ENCODE measurements around the gene TEX35. TPM values are rescaled to one million over a fixed set of nuclear protein-coding genes. Genes with fewer than 3 reads are reported as not detected.

The TEX35 gene
- total and polyA plus RNA-seq, 12 donors = 0.03 to 0.56 (median 0.09) TPM; not detected in 9

DNA sequence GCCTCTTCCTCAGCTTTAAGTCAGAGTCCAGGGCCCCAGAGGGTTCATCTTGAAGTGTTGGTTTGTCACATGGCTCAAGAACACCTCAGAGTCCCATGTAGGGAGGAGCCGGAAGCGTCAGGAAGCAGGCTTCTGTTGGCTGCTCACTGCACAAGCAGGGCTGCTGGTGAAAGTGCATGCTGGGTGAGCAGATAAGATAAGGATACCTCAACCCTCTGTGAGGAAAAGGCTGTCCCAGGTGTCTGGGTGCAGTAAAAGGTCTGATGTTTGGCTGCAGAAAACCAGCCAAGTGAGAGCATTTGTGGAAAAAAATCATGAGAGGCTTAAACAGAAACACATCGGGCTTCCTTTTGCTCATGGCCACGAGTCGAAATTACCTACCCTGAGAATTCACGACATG, 6.2 kb upstream of the TEX35 start:
- H3K4me1 ChIP-seq = peaks cover 0 to 12% (median 0%) of the 10 kb centered on the region in 9 donors
- no peaks in the 10 kb centered on the region for H3K27me3 ChIP-seq
- ATAC-seq (no peak), DNase-seq (no peak)
- 70 to 71% methylated on average over 6 of the region's 6 CpGs for WGBS, 2 donors
- H3K27ac ChIP-seq = no peak overlapping the region
- H3K9me3 ChIP-seq = no peaks in the 10 kb centered on the region
- H3K36me3 ChIP-seq = no peaks in the 10 kb centered on the region
- H3K4me3 ChIP-seq = no peak overlapping the region
- TF ChIP-seq, protein P1, sequence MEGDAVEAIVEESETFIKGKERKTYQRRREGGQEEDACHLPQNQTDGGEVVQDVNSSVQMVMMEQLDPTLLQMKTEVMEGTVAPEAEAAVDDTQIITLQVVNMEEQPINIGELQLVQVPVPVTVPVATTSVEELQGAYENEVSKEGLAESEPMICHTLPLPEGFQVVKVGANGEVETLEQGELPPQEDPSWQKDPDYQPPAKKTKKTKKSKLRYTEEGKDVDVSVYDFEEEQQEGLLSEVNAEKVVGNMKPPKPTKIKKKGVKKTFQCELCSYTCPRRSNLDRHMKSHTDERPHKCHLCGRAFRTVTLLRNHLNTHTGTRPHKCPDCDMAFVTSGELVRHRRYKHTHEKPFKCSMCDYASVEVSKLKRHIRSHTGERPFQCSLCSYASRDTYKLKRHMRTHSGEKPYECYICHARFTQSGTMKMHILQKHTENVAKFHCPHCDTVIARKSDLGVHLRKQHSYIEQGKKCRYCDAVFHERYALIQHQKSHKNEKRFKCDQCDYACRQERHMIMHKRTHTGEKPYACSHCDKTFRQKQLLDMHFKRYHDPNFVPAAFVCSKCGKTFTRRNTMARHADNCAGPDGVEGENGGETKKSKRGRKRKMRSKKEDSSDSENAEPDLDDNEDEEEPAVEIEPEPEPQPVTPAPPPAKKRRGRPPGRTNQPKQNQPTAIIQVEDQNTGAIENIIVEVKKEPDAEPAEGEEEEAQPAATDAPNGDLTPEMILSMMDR (IDR thresholded peaks at IDR 0.05) = no peak
- intact Hi-C loops (cut with DNase I) = loop anchor here in 2 of 10 donors (5.0 to 10.0 kb wide), 2 partner anchors 202 to 204 kb away; no protein-coding TSS in a partner anchor

DNA sequence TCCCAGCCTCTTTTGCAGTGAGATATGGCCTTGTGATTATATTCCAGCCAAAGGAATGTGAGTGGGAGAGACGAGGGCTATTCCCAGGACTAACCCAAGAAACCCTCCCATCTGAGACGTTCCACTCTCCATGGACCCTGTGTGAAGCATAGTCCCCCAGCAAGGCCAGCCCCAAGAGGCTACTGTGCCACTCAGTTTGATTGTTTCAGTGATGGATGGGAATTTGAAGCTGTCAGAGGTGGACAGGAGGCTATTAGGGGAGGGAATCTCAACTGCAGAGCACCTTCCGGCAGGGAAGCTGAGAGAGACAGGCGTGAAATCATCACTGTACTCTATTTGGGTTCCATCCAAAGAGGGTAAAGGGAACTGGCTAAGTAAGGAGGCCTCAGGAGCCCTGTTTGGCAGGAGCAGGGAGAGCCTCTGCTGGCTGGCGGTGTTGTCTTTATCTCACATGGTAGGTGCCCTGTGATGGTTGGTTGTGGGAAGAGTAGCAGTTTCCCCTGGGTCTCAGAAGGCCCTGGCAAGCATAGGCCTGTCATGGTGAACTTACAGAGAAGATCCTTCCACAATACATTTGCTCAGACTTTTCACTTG, 3.4 kb upstream of the TEX35 start:
- Histone ChIP-seq H3K4me1 (peaks cover 0 to 25% (median 9%) of the 10 kb centered on the region in 9 donors), H3K9me3 (no peaks in the 10 kb centered on the region), H3K36me3 (no peaks in the 10 kb centered on the region), H3K27ac (no peak overlapping the region), H3K27me3 (no peaks in the 10 kb centered on the region), H3K4me3 (no peak overlapping the region)
- intact Hi-C loops (cut with DNase I) = loop anchor here in 2 of 10 donors (5.0 to 10.0 kb wide), 2 partner anchors 205 to 207 kb away; no protein-coding TSS in a partner anchor
- ATAC-seq (peak in 7 of 8 donors; percentile 54 to 83 (median 65)), DNase-seq (peak in 1 of 2 donors; percentile 27)
- TF ChIP-seq, protein P1 (IDR thresholded peaks at IDR 0.05) = no peak
- WGBS, 2 donors = 52 to 61% methylated on average over 5 of the region's 5 CpGs

DNA sequence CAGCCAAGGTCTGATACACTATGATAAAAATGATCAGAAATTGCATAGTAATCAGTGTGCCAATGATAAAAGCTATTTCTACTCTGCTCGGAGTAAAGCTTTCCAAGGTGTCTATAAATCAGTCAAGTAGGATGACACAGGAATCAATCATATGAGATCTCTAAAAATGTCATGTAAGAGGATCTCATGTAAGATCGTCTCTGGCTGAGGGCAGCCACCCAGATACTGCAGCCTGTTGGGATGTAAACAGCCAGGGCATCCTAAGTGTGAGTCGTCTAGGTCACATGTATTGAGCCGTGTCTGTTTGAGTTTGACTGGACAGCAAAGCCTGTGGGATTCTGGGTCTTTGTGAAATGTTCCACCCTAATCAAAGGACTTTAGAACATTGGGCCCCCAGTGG, 2.8 kb upstream of the TEX35 start:
- ATAC-seq = no peak
- Histone ChIP-seq H3K27ac (no peak overlapping the region), H3K4me3 (no peak overlapping the region), H3K27me3 (no peaks in the 10 kb centered on the region), H3K4me1 (peaks cover 0 to 25% (median 9%) of the 10 kb centered on the region in 9 donors), H3K36me3 (no peaks in the 10 kb centered on the region), H3K9me3 (no peaks in the 10 kb centered on the region)
- TF ChIP-seq, protein P1 (IDR thresholded peaks at IDR 0.05) = no peak
- DNase-seq = no peak
- 87 to 89% methylated on average over 4 of the region's 4 CpGs for WGBS, 2 donors
- intact Hi-C loops (cut with DNase I) = no loop called here

DNA sequence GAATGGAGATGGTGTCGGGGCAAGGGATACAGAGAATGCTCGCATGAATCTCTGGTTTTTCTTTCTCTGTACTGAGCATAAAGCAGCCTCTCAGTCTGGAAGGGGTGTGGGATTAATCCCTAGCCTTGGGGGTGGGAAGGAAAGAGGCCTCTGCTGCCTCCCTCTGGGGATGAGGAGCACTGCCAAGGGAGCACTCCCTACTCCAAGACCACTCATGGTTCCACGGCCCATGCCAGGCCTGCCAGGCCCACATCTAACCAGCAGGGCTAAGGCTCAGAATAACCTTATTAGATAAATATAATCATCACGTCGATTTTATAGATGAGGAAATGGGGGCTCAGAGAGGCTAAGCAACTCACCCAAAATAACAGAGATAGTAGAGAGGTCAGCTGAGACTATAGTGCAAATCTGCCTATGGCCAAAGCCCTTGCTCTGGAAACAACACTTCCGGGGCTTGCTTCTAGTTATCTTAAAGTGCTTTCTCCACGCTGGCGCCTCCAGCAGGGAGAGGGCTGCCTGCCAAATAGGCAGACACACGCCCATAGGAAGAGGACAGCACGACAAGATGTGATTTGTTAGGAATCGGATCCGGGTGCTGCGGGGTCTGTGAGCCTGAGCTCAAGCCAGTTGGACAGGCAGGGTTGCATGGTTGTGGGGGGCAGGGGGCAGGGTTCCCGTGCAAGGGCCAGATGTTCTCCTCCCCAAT, 522 bp downstream of the TEX35 start:
- DNase-seq (peak; percentile 41 to 56), ATAC-seq (peak in 6 of 8 donors; percentile 36 to 68 (median 60))
- Histone ChIP-seq H3K27me3 (no peaks in the 10 kb centered on the region), H3K36me3 (no peaks in the 10 kb centered on the region), H3K9me3 (no peaks in the 10 kb centered on the region), H3K4me1 (peaks cover 0 to 25% (median 9%) of the 10 kb centered on the region in 9 donors), H3K27ac (peak overlapping the region in 4 of 10 donors; percentile 1 to 37 (median 22)), H3K4me3 (no peak overlapping the region)
- intact Hi-C loops (cut with DNase I) = no loop called here
- WGBS, 2 donors = 26 to 36% methylated on average over 14 of the region's 14 CpGs
- TF ChIP-seq, protein P1 (IDR thresholded peaks at IDR 0.05) = peak in 3 of 9 donors; percentile 10 to 16 (median 10)

Data from heart right ventricle (tissue), 16 donors.